HEK293T (cell line): ENCODE measurements around the gene MTMR10.

Experiments
- CTCF ChIA-PET: fragments of 350-600 bp; formaldehyde crosslinking; extraction: SDS; loops from one replicate; lab custom pipeline; 2021; ENCODE audit warnings: antibody characterized with exemption, inconsistent platforms; lab: Yijun Ruan, JAX
- POLR2A ChIA-PET: fragments of 350-600 bp; formaldehyde crosslinking; extraction: SDS; loops from one replicate; lab custom pipeline; 2020; ENCODE audit warnings: antibody characterized with exemption, inconsistent platforms; lab: Yijun Ruan, JAX
- DNase-seq: peaks from one replicate; pipeline ENCODE4 v3.0.0; 2012; ENCODE audit warnings: mixed read lengths; ENCODE audit errors: extremely low spot score
- ARNT ChIP-seq: fragments of 450-650 bp; IDR thresholded peaks from 2 replicates; pipeline ENCODE4 v1.6.1; 2017; ENCODE audit warnings: mild to moderate bottlenecking
- BHLHE40 ChIP-seq: fragments of 450-650 bp; IDR thresholded peaks from 2 replicates; pipeline ENCODE4 v1.6.1; 2016; ENCODE audit warnings: mild to moderate bottlenecking, moderate library complexity, borderline replicate concordance
- CTBP1 ChIP-seq: fragments of 450-650 bp; IDR thresholded peaks from 2 replicates; pipeline ENCODE4 v1.6.1; 2016; ENCODE audit warnings: borderline replicate concordance
- ELF4 ChIP-seq: fragments of 450-650 bp; IDR thresholded peaks from 2 replicates; pipeline ENCODE4 v1.6.1; 2017; ENCODE audit warnings: antibody characterized with exemption
- FOXA1 ChIP-seq: fragments of 450-650 bp; IDR thresholded peaks from 2 replicates; pipeline ENCODE4 v1.6.1; 2016; ENCODE audit warnings: mild to moderate bottlenecking
- FOXK2 ChIP-seq: fragments of 450-650 bp; IDR thresholded peaks from 2 replicates; pipeline ENCODE4 v1.6.1; 2016; ENCODE audit warnings: mild to moderate bottlenecking
- FOXM1 ChIP-seq: fragments of 450-650 bp; IDR thresholded peaks from 2 replicates; pipeline ENCODE4 v1.6.1; 2017; ENCODE audit warnings: mild to moderate bottlenecking, borderline replicate concordance
- HDGF ChIP-seq: fragments of 450-650 bp; IDR thresholded peaks from 2 replicates; pipeline ENCODE4 v1.6.1; 2017; ENCODE audit warnings: antibody characterized with exemption, borderline replicate concordance
- L3MBTL2 ChIP-seq: fragments of 450-650 bp; conservative IDR thresholded peaks from 2 replicates; pipeline ENCODE4 v1.6.1; 2016; ENCODE audit warnings: mild to moderate bottlenecking
- LEF1 ChIP-seq: fragments of 450-650 bp; IDR thresholded peaks from 2 replicates; pipeline ENCODE4 v1.6.1; 2017; ENCODE audit warnings: mild to moderate bottlenecking, borderline replicate concordance
- NFRKB ChIP-seq: fragments of 450-650 bp; IDR thresholded peaks from 2 replicates; pipeline ENCODE4 v1.6.1; 2016; ENCODE audit warnings: mild to moderate bottlenecking, moderate library complexity
- PKNOX1 ChIP-seq: fragments of 450-650 bp; IDR thresholded peaks from 2 replicates; pipeline ENCODE4 v1.6.1; 2016
- SP1 ChIP-seq: fragments of 450-650 bp; IDR thresholded peaks from 2 replicates; pipeline ENCODE4 v1.6.1; 2017
- SUZ12 ChIP-seq: fragments of 450-650 bp; IDR thresholded peaks from 2 replicates; pipeline ENCODE4 v1.6.1; 2016; ENCODE audit warnings: mild to moderate bottlenecking
- TARDBP ChIP-seq: fragments of 450-650 bp; IDR thresholded peaks from 2 replicates; pipeline ENCODE4 v1.6.1; 2016
- ZNF384 ChIP-seq: fragments of 450-650 bp; IDR thresholded peaks from 2 replicates; pipeline ENCODE4 v1.6.1; 2016

MTMR10 gene

GRCh38 chr15:31005660-31006059 is 14.2 kb upstream of the MTMR10 start:
- no peak for TF ChIP-seq ZNF384
- no peak for TF ChIP-seq BHLHE40
- TF ChIP-seq HDGF = no peak
- no peak for TF ChIP-seq TARDBP
- no peak for DNase-seq
- POLR2A ChIA-PET = no interaction called here
- CTCF ChIA-PET = interaction anchor here (0.7 kb wide), 1 partner anchor 111 kb away, joined by 12 read pairs; no protein-coding TSS in a partner anchor

GRCh38 chr15:31004220-31004733 is 12.8 kb upstream of the MTMR10 start:
- TF ChIP-seq ARNT (no peak), SUZ12 (no peak), FOXK2 (no peak), SP1 (no peak), ELF4 (no peak), LEF1 (no peak), BHLHE40 (no peak), FOXA1 (no peak), FOXM1 (no peak), CTBP1 (no peak)
- ChIA-PET CTCF (no interaction called here), POLR2A (no interaction called here)
- DNase-seq = no peak

GRCh38 chr15:31001702-31002101 is 10.3 kb upstream of the MTMR10 start:
- ChIA-PET POLR2A (no interaction called here), CTCF (no interaction called here)
- DNase-seq = no peak

GRCh38 chr15:30999729-31000128 is 8.3 kb upstream of the MTMR10 start:
- TF ChIP-seq CTBP1 (no peak), LEF1 (no peak), BHLHE40 (no peak), ZNF384 (no peak), TARDBP (no peak)
- POLR2A ChIA-PET = interaction anchor here (0.9 kb wide), 1 partner anchor 8 kb away, joined by 3 read pairs; the partner anchor contains the start of gene MTMR10
- CTCF ChIA-PET = interaction anchor here (0.6 kb wide), 1 partner anchor 60 kb away, joined by 3 read pairs; no protein-coding TSS in a partner anchor
- DNase-seq = no peak

More at GRCh38 chr15:31001702-31002101, 10.3 kb upstream of the MTMR10 start:
- TF ChIP-seq ARNT (no peak), SUZ12 (no peak), SP1 (no peak), CTBP1 (no peak), FOXA1 (no peak), ELF4 (no peak), FOXK2 (no peak), NFRKB (no peak), PKNOX1 (no peak), HDGF (no peak), LEF1 (no peak), L3MBTL2 (no peak), FOXM1 (no peak)

GRCh38 chr15:30997270-30997669 is 5.8 kb upstream of the MTMR10 start:
- CTCF ChIA-PET = no interaction called here
- POLR2A ChIA-PET = no interaction called here
- TF ChIP-seq HDGF = no peak
- TF ChIP-seq FOXA1 = no peak
- TF ChIP-seq NFRKB = no peak
- no peak for TF ChIP-seq ARNT
- TF ChIP-seq FOXM1 = no peak
- TF ChIP-seq FOXK2 = no peak
- no peak for TF ChIP-seq SP1
- no peak for TF ChIP-seq BHLHE40
- no peak for TF ChIP-seq LEF1
- no peak for TF ChIP-seq CTBP1
- no peak for TF ChIP-seq ZNF384
- no peak for TF ChIP-seq TARDBP
- TF ChIP-seq PKNOX1 = no peak
- no peak for DNase-seq

- ChIA-PET CTCF (no interaction called here), POLR2A (interaction anchor here (0.6 to 2.1 kb wide), 5 partner anchors 14 to 98 kb away, joined by 3 to 7 read pairs (median 3); no protein-coding TSS in a partner anchor)
- DNase-seq = no peak
- TF ChIP-seq SP1 = no peak
- no peak for TF ChIP-seq ELF4
- TF ChIP-seq BHLHE40 = no peak
- TF ChIP-seq CTBP1 = no peak
These were observed 929 bp upstream of the MTMR10 start for GRCh38 chr15:30992249-30992864.
